GM21576 (cell line): ENCODE measurements around the gene MYO7B.

Source experiments
- ATAC-seq: cut with Tn5 transposase; IDR thresholded peaks from one replicate; pipeline ENCODE4 v1.9.1; 2021; ENCODE audit warnings: mild to moderate bottlenecking, moderate library complexity; ENCODE audit not compliant: unreplicated experiment

MYO7B gene

DNA sequence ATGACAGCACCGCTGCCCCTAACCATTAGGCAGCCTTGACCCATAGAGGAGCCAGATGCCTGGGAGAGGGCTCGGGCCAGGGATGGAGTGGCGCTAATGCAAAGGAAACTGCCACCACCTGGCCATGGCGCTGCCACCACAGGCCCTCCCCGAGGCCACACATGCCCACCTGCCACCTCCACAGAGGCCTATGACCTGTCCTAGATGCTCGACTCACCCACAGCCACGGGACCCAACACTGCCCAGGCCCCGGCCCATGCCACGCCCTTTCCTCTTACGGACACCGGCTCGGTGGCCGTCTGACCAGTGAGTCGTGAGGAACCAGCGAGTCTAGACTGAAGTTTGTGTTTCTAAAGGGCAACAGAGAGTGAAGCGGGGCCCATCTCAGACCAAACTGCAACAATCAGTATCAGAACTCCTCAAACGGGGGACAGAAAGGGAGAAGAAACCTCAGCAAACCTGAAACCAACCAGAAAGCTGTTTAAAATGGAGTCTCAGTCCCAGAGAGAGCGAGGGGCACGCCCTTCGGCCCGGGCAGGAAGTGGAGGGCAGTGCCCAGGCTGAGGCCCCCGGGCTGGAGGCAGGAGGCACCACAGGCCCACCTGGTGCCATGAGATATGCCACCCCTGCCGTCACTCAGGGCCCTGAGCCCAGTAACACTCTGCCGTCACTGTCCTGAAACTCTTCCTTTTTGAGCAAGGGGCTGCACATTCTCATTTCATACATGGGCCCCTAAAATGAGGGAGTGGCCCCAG lies 111.2 kb downstream of the MYO7B start:
- ATAC-seq, result no peak

DNA sequence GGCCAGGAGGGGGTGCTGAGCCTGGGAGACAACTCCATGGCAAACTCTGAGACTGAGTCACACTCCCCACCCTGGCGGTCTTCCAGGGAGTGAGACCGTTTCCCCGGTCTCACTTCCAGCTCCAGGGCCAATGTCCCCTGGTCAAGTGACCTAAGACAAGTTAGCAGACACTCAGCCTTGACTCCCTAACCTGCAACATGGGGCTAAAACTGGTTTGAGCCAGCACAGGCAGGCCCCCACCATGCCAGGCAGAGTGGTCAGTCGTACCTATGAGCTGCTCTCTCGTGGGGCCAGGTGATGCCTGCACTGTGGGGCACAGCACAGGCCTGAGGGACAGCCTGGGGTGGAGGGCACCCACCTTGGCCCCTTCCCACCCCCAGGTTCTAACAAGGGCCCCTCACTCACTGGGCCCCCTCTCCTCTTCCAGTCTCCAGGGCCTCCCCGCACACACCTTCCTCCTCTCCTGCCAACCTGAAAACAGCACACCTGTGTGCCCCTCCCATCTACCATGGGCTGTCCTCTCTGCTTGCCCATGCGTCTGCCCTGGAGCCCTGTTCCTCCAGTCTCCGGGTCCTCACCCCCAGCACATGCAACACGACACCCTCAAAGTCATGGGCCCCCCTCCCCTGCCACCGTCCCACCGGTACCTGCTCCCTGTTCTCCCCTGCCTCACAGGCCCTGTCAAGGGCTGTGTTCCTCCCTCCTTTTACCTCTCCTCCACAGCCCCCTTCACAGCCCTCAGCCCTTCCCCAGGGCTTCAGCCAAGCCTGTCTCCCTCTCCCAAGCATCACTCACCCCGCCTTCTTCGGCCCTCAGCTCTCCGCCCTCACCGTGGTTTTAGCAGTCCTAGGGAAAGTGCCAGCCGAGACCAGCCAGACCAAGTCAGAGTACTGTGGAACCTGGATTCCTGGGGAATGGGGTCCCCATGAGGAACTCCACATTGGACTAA lies 112.0 kb downstream of the MYO7B start:
- ATAC-seq, result no peak

- ATAC-seq, result no peak
Measured at GRCh38 chr2:127648321-127648720, 112.8 kb downstream of the MYO7B start.

- no peak for ATAC-seq
Measured at GRCh38 chr2:127649100-127649611, 113.7 kb downstream of the MYO7B start.

GRCh38 chr2:127649684-127650040 lies 114.2 kb downstream of the MYO7B start:
- no peak for ATAC-seq

DNA sequence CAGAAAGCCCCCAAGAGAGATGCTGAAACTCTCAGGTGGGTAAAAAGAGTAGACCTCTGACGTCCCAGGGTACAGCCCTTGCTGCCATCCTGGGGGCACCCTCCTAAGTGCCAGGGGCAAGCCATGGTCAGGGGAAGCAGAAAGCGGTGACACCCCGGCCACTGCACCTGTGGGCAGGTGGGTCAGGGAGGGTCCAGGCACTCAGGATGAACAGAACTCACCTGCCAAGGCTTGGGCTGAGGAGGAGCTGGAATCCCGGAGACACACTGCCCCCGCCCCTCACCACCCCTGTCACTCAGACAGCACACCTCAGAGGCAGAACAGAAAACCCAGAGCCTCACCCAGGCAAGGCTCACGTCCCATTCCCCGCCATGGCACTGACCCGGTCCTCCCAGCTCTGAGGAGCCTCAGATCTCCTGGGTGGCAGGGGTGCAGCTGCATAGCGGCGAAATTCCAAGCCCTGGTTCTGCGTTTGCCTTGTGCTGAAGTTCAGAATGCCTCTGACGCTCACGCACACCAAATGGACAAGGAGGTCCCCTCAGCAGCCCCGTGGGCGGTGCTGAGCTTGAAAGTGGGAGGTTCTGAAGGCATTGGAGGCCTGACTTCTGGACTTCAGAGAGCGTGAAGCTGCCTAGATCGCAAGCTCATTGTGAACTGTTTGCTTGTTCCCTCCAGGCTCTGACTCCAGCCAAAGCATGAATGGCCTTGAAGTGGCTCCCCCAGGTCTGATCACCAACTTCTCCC lies 114.7 kb downstream of the MYO7B start:
- ATAC-seq, result no peak

DNA sequence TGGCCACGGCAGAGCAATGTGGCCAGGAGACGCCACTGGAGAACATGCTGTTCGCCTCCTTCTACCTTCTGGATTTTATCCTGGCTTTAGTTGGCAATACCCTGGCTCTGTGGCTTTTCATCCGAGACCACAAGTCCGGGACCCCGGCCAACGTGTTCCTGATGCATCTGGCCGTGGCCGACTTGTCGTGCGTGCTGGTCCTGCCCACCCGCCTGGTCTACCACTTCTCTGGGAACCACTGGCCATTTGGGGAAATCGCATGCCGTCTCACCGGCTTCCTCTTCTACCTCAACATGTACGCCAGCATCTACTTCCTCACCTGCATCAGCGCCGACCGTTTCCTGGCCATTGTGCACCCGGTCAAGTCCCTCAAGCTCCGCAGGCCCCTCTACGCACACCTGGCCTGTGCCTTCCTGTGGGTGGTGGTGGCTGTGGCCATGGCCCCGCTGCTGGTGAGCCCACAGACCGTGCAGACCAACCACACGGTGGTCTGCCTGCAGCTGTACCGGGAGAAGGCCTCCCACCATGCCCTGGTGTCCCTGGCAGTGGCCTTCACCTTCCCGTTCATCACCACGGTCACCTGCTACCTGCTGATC lies 115.4 kb downstream of the MYO7B start:
- ATAC-seq, result no peak

GRCh38 chr2:127651381-127651809 lies 115.9 kb downstream of the MYO7B start:
- no peak for ATAC-seq

GRCh38 chr2:127651971-127652550 lies 116.6 kb downstream of the MYO7B start:
- no peak for ATAC-seq

DNA sequence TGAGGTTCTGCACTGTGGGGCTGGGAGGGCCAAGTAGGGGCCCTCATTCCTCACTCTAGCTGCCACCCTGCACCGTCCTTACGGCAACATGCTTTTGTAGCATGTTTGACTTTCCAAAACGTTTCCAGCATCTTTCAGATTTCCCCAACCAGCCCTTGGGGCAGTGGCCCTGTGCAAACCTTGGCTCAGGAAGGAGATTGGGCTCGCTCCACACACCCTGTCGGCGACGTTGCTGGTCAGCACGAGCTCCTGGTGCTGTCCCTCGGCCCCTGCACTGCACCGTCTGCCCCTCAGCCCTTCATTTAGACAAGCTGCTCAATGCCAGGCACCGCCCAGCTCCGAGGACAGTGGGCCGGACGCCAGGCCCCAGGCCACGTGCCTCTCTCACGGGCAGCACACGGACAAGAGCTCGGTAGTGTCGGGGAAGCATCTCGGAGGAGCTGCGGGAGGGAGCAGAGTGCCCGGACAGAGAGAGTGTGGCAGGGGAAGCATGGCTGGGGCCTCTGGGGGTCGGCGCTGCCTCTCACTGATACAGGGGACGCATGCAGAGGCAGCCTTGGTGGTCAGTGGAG lies 117.4 kb downstream of the MYO7B start:
- no peak for ATAC-seq

DNA sequence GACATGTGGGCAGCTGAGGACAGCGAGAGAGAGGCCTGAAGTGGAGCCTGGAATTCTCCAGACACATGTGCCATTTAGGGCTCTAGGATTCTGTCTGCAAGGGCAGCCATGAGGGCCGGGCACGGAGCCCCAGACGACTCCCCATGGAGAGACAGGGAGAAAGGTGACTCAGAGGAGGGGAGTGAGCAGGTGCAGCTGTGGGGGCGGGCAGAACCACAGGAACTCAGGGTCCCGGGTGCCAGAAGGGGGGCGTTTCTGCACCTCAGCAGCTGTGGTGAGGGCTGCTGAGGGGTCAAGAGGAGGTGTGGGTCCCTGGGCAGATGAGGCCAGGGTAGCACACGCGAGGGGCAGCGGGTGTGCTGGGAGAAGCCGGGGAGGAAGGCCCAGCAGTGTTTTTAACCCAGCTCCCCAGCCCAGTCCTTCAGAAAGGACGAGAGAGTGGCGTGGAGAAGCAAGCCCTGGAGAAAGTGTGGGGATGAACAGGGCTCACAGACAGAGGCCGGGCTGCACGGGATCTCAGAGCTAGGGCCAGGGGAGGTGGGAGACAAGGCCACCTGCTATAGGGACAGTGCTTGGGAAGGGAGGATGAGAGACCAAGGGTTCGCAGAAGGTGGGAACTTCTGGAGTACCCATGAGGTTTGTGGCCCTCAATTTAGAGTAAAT lies 118.1 kb downstream of the MYO7B start:
- ATAC-seq, result no peak

- ATAC-seq, result no peak
Measured at GRCh38 chr2:127654084-127654837, 118.8 kb downstream of the MYO7B start.

GRCh38 chr2:127654838-127655175 lies 119.3 kb downstream of the MYO7B start:
- ATAC-seq, result no peak

- ATAC-seq, result no peak
Measured at GRCh38 chr2:127655209-127656073, 120.0 kb downstream of the MYO7B start.

DNA sequence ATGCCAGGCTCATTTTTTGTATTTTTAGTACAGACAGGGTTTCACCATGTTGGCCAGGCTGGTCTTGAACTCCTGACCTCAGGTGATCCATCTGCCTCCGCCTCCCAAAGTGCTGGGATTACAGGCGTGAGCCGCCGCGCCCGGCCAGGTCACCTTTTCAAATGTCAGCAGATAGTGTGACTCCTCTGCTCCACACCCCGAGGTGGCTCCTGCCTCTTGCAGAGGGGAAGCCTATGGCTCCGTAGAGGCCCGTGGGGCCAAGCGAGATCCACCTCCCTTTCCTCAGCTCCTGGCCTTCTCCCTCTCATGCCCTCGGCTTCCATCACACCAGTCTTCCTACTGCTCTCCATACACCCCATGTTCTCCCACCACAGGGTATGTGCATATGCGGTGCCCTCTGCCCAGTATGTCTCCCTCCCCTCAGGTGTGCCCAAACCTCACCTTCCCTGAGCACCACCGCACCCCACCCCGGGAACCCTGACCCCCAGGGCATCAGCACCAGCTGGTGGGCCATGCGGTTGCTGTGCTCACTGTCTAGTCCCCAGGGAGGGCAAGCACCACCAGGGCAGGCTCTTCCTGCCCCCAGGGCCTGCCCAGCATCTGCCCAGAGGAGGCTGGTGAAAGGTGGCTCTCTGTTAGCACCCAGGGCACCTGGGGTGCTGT lies 121.2 kb downstream of the MYO7B start:
- no peak for ATAC-seq

- ATAC-seq, result no peak
Measured at GRCh38 chr2:127657232-127657595, 121.7 kb downstream of the MYO7B start.

DNA sequence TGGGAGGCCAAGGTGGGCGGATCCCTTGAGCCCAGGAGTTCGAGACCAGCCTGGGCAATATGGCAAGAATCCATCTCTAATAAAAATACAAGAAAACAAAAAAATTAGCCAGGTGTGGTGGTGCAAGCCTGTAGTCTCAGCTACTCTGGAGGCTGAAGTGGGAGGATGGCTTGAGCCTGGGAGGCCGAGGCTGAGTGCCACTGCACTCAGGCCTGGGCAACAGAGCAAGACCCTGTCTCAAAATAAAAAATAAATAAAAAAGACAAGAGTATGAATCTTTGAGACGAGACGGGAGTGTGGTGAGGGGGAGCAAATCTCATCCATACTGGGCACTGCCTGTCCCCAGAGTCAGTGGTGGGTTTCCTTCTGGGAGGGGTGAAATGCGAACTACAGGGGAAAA lies 122.7 kb downstream of the MYO7B start:
- ATAC-seq, result no peak
